ENCODE results near the gene JADE3.
A peak's percentile ranks its signal among the peaks of the same experiment; 100 is the strongest.

The JADE3 gene

GRCh38 chrX:46912603-46913491 is 626 bp downstream of the JADE3 start:
- peak; percentile 68 for DNase-seq (ENCODE audit: low spot score)

GRCh38 chrX:46913667-46914066 is 1.4 kb downstream of the JADE3 start:
- no peak for DNase-seq (ENCODE audit: low spot score)
- in situ Hi-C loops (cut with MboI; ENCODE audit: low sequenced_read_pairs, unreplicated experiment) = no loop called here
- TF ChIP-seq CTCF (IDR thresholded peaks at IDR 0.05; ENCODE audit: borderline replicate concordance, control extremely low read depth, extremely low read depth, insufficient read depth, missing control alignments) = no peak

More at GRCh38 chrX:46912603-46913491, 626 bp downstream of the JADE3 start:
- in situ Hi-C loops (cut with MboI; ENCODE audit: low sequenced_read_pairs, unreplicated experiment) = no loop called here
- peak; percentile 41 for TF ChIP-seq CTCF (IDR thresholded peaks at IDR 0.05; ENCODE audit: borderline replicate concordance, control extremely low read depth, extremely low read depth, insufficient read depth, missing control alignments)

GRCh38 chrX:46916273-46916672 is 4.1 kb downstream of the JADE3 start:
- in situ Hi-C loops (cut with MboI; ENCODE audit: low sequenced_read_pairs, unreplicated experiment) = no loop called here
- no peak for TF ChIP-seq CTCF (IDR thresholded peaks at IDR 0.05; ENCODE audit: borderline replicate concordance, control extremely low read depth, extremely low read depth, insufficient read depth, missing control alignments)
- no peak for DNase-seq (ENCODE audit: low spot score)

GRCh38 chrX:46917622-46918021 is 5.4 kb downstream of the JADE3 start:
- TF ChIP-seq CTCF (IDR thresholded peaks at IDR 0.05; ENCODE audit: borderline replicate concordance, control extremely low read depth, extremely low read depth, insufficient read depth, missing control alignments) = no peak
- no peak for DNase-seq (ENCODE audit: low spot score)
- in situ Hi-C loops (cut with MboI; ENCODE audit: low sequenced_read_pairs, unreplicated experiment) = no loop called here

GRCh38 chrX:46918434-46918833 is 6.2 kb downstream of the JADE3 start:
- TF ChIP-seq CTCF (IDR thresholded peaks at IDR 0.05; ENCODE audit: borderline replicate concordance, control extremely low read depth, extremely low read depth, insufficient read depth, missing control alignments) = no peak
- in situ Hi-C loops (cut with MboI; ENCODE audit: low sequenced_read_pairs, unreplicated experiment) = no loop called here
- no peak for DNase-seq (ENCODE audit: low spot score)

GRCh38 chrX:46920235-46920634 is 8.0 kb downstream of the JADE3 start:
- no peak for DNase-seq (ENCODE audit: low spot score)
- in situ Hi-C loops (cut with MboI; ENCODE audit: low sequenced_read_pairs, unreplicated experiment) = no loop called here
- TF ChIP-seq CTCF (IDR thresholded peaks at IDR 0.05; ENCODE audit: borderline replicate concordance, control extremely low read depth, extremely low read depth, insufficient read depth, missing control alignments) = no peak

Data from GM13976 (cell line).